Measurements from ENCODE around the gene VDAC1. TPM values are rescaled to one million over a fixed set of nuclear protein-coding genes. Genes with fewer than 3 reads are reported as not detected.
"Not testable (repeated sequence)": the region's sequence is repeated elsewhere in the genome, so short reads cannot be mapped to it uniquely, and the experiment has no call there.

VDAC1 gene
- polyA plus RNA-seq, 1 donor, result 200 TPM

GRCh38 chr5:133998807-133999206, 6.0 kb downstream of the VDAC1 start:
- DNase-seq, result no peak

GRCh38 chr5:133998042-133998441, 6.7 kb downstream of the VDAC1 start:
- no peak for DNase-seq

- DNase-seq, result no peak
Measured at GRCh38 chr5:133996683-133997252, 8.0 kb downstream of the VDAC1 start.

GRCh38 chr5:133995883-133996563, 8.8 kb downstream of the VDAC1 start:
- DNase-seq, result no peak

GRCh38 chr5:133995341-133995740, 9.4 kb downstream of the VDAC1 start:
- DNase-seq, result no peak

GRCh38 chr5:133994990-133995333, 9.8 kb downstream of the VDAC1 start:
- DNase-seq, result no peak

GRCh38 chr5:133994297-133994989, 10.3 kb downstream of the VDAC1 start:
- no peak for DNase-seq

GRCh38 chr5:133993185-133993936, 11.4 kb downstream of the VDAC1 start:
- DNase-seq, result no peak

GRCh38 chr5:133992429-133993155, 12.2 kb downstream of the VDAC1 start:
- DNase-seq, result no peak

GRCh38 chr5:133991171-133991910, 13.4 kb downstream of the VDAC1 start:
- no peak for DNase-seq

GRCh38 chr5:133990396-133990795, 14.4 kb downstream of the VDAC1 start:
- no peak for DNase-seq

- no peak for DNase-seq
Measured at GRCh38 chr5:133985540-133986180, 19.1 kb downstream of the VDAC1 start.

- no peak for DNase-seq
Measured at GRCh38 chr5:133983674-133984073, 21.1 kb downstream of the VDAC1 start.

- no peak for DNase-seq
Measured at GRCh38 chr5:133981714-133982113, 23.1 kb downstream of the VDAC1 start.

GRCh38 chr5:133980652-133981051, 24.1 kb downstream of the VDAC1 start:
- no peak for DNase-seq

- no peak for DNase-seq
Measured at GRCh38 chr5:133978943-133979342, 25.8 kb downstream of the VDAC1 start.

- no peak for DNase-seq
Measured at GRCh38 chr5:133977858-133978257, 26.9 kb downstream of the VDAC1 start.

- no peak for DNase-seq
Measured at GRCh38 chr5:133977161-133977787, 27.5 kb downstream of the VDAC1 start.

GRCh38 chr5:133975546-133975945, 29.2 kb downstream of the VDAC1 start:
- DNase-seq, result not testable (repeated sequence)

- no peak for DNase-seq
Measured at GRCh38 chr5:133974142-133974541, 30.6 kb downstream of the VDAC1 start.
